Calu3 (cell line): ENCODE data around the gene TTLL13. TPM values are rescaled to one million over a fixed set of nuclear protein-coding genes. Genes with fewer than 3 reads are reported as not detected.
"Not testable (repeated sequence)": the region's sequence is repeated elsewhere in the genome, so short reads cannot be mapped to it uniquely, and the experiment has no call there.

ENCODE experiments used
- BruUV-seq: library from RNA; stranded (reverse); fragments of 400-500 nt; replicated peaks from 2 replicates; lab custom pipeline; 2021; lab: Mats Ljungman, UMichigan
- CTCF ChIA-PET: fragments of 300-600 bp; sonication (Branson Sonifier 250); formaldehyde crosslinking; loops from one replicate; lab custom pipeline; 2022; ENCODE audit warnings: antibody characterized with exemption; lab: Charles Lee
- DNase-seq: peaks from one replicate; pipeline ENCODE4 v3.0.0; 2022
- H3K27ac Mint-ChIP-seq: one replicate; pipeline ENCODE4 v1.8.0; 2022; ENCODE audit warnings: mixed read lengths; ENCODE audit not compliant: unreplicated experiment
- H3K27me3 Mint-ChIP-seq: one replicate; pipeline ENCODE4 v1.8.0; 2022; ENCODE audit warnings: mixed read lengths; ENCODE audit not compliant: unreplicated experiment
- H3K36me3 Mint-ChIP-seq: one replicate; pipeline ENCODE4 v1.8.0; 2022; ENCODE audit warnings: mild to moderate bottlenecking, moderate library complexity, mixed read lengths; ENCODE audit not compliant: insufficient read depth, unreplicated experiment
- H3K4me1 Mint-ChIP-seq: one replicate; pipeline ENCODE4 v1.8.0; 2022; ENCODE audit warnings: mild to moderate bottlenecking, low read depth, mixed read lengths; ENCODE audit not compliant: unreplicated experiment
- H3K4me3 Mint-ChIP-seq: one replicate; pipeline ENCODE4 v1.8.0; 2022; ENCODE audit warnings: mild to moderate bottlenecking, low read depth, moderate library complexity, mixed read lengths; ENCODE audit not compliant: unreplicated experiment
- H3K9me3 Mint-ChIP-seq: one replicate; pipeline ENCODE4 v1.8.0; 2022; ENCODE audit warnings: low read depth, mixed read lengths; ENCODE audit not compliant: unreplicated experiment
- intact Hi-C: fragments of 100-400 bp; cut with micrococcal nuclease; formaldehyde crosslinking; loops from one replicate; pipeline ENCODE4 v1.10.0; 2022; ENCODE audit not compliant: unreplicated experiment
- total RNA-seq: library from RNA; stranded (reverse); gene quantifications from 2 replicates; pipeline ENCODE4 v1.2.3, GENCODE V29; 2022
- TF ChIP-seq, protein P1 (sequence below): fragments of 200-600 bp; IDR thresholded peaks from one replicate; pipeline ENCODE4 v1.8.0; 2022; ENCODE audit warnings: antibody characterized with exemption; ENCODE audit not compliant: unreplicated experiment

TTLL13 gene
- total RNA-seq, 1 experiment from 2014 or later, result 0.71 TPM

DNA sequence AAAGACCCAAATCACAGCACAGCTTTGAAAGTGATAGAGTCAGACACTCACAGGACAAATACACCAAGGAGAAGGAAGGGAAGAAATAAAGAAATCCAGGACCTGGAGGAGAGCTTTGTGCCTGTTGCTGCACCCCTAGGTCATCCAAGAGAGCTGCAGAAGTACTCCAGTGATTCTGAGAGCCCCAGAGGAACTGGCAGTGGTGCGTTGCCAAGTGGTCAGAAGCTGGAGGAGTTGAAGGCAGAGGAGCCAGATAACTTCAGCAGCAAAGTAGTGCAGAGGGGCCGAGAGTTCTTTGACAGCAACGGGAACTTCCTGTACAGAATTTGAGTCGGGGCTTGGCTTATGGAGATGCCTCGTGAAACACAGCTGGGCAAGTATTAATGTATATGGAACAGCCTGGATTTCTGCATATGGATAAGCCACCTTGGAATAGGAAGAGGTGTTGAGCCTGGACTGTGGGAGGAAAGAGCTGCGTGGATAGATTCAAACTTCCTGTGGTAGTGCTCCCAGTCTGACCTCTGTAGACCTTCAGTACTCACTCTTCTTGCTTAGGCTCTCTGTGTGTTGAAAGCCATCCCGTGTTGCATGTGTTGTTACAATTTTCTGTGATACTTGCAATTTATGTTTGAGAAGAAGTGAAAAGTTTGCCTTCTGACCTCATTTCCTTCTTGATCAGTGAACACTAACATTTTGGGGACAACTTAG lies 22.3 kb downstream of the TTLL13 start:
- H3K27me3 Mint-ChIP-seq, result no peaks in the 10 kb centered on the region
- no peaks in the 10 kb centered on the region for H3K9me3 Mint-ChIP-seq
- CTCF ChIA-PET, result no interaction called here
- BruUV-seq, result TSS peak; percentile 0
- TF ChIP-seq, protein P1, sequence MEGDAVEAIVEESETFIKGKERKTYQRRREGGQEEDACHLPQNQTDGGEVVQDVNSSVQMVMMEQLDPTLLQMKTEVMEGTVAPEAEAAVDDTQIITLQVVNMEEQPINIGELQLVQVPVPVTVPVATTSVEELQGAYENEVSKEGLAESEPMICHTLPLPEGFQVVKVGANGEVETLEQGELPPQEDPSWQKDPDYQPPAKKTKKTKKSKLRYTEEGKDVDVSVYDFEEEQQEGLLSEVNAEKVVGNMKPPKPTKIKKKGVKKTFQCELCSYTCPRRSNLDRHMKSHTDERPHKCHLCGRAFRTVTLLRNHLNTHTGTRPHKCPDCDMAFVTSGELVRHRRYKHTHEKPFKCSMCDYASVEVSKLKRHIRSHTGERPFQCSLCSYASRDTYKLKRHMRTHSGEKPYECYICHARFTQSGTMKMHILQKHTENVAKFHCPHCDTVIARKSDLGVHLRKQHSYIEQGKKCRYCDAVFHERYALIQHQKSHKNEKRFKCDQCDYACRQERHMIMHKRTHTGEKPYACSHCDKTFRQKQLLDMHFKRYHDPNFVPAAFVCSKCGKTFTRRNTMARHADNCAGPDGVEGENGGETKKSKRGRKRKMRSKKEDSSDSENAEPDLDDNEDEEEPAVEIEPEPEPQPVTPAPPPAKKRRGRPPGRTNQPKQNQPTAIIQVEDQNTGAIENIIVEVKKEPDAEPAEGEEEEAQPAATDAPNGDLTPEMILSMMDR, result no peak
- H3K4me1 Mint-ChIP-seq, result peaks cover 43% of the 10 kb centered on the region
- no peak overlapping the region for H3K4me3 Mint-ChIP-seq
- peaks cover 72% of the 10 kb centered on the region for H3K36me3 Mint-ChIP-seq
- intact Hi-C loops, result no loop called here
- H3K27ac Mint-ChIP-seq, result no peak overlapping the region
- no peak for DNase-seq

DNA sequence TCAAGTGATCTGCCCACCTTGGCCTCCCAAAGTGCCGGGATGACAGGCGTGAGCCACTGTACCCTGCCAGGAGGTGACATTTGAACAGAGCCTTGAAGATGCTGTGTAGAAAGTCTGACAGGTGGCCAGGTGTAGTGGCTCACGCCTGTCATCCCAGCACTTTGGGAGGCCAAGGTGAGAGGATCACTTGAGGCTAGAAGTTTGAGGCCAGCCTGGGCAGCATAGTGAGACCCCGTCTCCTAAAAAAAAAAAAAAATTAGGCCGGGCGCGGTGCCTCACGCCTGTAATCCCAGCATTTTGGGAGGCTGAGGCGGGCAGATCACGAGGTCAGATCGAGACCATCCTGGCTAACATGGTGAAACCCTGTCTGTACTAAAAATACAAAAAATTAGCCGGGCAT lies 29.1 kb downstream of the TTLL13 start:
- BruUV-seq, CTCF ChIA-PET, intact Hi-C loops, DNase-seq, H3K27me3 Mint-ChIP-seq, H3K4me1 Mint-ChIP-seq, H3K9me3 Mint-ChIP-seq, H3K27ac Mint-ChIP-seq, H3K4me3 Mint-ChIP-seq: not testable (repeated sequence)
- peaks cover 17% of the 10 kb centered on the region for H3K36me3 Mint-ChIP-seq

DNA sequence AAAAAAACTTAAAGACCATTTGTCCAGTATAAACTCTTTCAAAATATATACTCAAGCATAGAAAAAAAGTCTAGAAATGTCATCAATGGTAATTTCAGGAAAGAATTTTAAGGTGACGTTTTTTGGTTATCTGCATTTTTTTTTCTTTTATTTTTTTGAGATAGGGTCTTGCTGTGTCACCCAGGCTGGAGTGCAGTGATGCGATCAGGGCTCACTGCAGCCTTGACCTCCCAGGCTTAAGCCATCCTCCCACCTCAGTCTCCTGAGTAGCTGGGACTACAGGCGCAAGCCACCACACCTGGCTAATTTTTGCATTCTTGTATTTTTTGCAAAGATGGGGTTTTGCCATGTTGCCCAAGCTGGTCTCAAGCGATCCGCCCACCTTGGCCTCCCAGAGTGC lies 31.4 kb downstream of the TTLL13 start:
- not testable (repeated sequence) for H3K36me3 Mint-ChIP-seq, H3K9me3 Mint-ChIP-seq, H3K4me1 Mint-ChIP-seq

DNA sequence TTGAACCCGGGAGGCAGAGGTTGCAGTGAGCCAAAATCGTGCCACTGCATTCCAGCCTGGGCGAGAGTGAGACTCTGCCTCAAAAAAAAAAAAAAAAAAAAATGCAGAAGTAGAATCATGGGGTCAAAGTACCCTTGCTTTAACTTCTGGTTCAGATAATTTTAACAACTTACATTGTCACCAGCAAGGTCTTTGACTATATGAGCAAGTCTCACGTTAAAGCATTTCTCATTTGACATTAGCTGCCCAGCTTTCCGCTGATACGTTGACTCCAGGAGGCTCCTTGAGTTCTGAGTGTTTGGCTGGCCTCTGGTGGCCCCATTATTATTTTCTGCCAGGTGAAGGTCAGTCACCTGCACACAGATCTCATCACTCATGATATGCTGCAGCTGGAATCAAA lies 32.3 kb downstream of the TTLL13 start:
- CTCF ChIA-PET, result interaction anchor here (0.7 to 1.1 kb wide), 4 partner anchors 12 to 221 kb away, joined by 4 to 6 read pairs (median 4); partner anchors contain the start of genes CIB1 and GDPGP1
- intact Hi-C loops, H3K4me3 Mint-ChIP-seq, H3K36me3 Mint-ChIP-seq, H3K27me3 Mint-ChIP-seq, H3K9me3 Mint-ChIP-seq, H3K27ac Mint-ChIP-seq, BruUV-seq, H3K4me1 Mint-ChIP-seq: not testable (repeated sequence)
- peak; percentile 41 for DNase-seq

More for the DNA sequence above, 31.4 kb downstream of the TTLL13 start:
- CTCF ChIA-PET, result interaction anchor here (1.1 kb wide), 1 partner anchor 13 kb away, joined by 4 read pairs; no protein-coding TSS in a partner anchor
- BruUV-seq, H3K27ac Mint-ChIP-seq, H3K4me3 Mint-ChIP-seq, H3K27me3 Mint-ChIP-seq, DNase-seq, intact Hi-C loops: not testable (repeated sequence)

DNA sequence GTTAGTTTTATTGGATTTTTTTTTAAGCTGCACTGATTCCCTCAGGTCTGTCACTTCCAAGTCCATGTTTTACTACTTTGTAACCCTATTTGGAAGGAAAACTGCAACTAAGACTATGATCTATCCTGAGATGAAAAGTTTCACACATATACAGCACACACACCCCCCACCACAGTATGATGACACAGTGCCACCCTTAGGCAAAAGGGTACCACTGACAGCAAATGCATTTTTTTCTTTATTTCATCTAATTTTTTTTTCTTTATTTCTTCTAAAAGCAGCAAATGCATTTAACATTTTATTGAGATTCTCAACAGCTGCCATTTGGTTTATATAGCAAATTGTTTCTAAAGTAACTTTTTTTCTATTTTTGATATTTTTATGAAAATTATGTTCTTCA lies 37.3 kb downstream of the TTLL13 start:
- TF ChIP-seq, protein P1, result peak; percentile 24
- peak; percentile 30 for DNase-seq
- no peaks in the 10 kb centered on the region for H3K9me3 Mint-ChIP-seq
- CTCF ChIA-PET, result no interaction called here
- H3K36me3 Mint-ChIP-seq, result no peaks in the 10 kb centered on the region
- H3K27ac Mint-ChIP-seq, result no peak overlapping the region
- no peaks in the 10 kb centered on the region for H3K4me1 Mint-ChIP-seq
- H3K27me3 Mint-ChIP-seq, result no peaks in the 10 kb centered on the region
- intact Hi-C loops, result loop anchor here (1.0 kb wide), 1 partner anchor 143 kb away; no protein-coding TSS in a partner anchor
- BruUV-seq, result no TSS peak
- no peak overlapping the region for H3K4me3 Mint-ChIP-seq
